SK-N-SH (cell line): Measurements from ENCODE around the gene TNS4. TPM values are rescaled to one million over a fixed set of nuclear protein-coding genes. Genes with fewer than 3 reads are reported as not detected.
A peak's percentile ranks its signal among the peaks of the same experiment; 100 is the strongest.

Experiments
- CTCF ChIA-PET: fragments of 300-600, 350-600 bp; formaldehyde crosslinking; extraction: SDS; loops from one replicate; lab custom pipeline; 2021; lab: Yijun Ruan, JAX
- POLR2A ChIA-PET: fragments of 350-600 bp; sonication (Branson Sonifier 250); formaldehyde crosslinking; extraction: SDS; loops from one replicate; lab custom pipeline; 2020; ENCODE audit warnings: antibody characterized with exemption, inconsistent platforms; lab: Yijun Ruan, JAX
- DNase-seq: peaks from one replicate; pipeline ENCODE4 v3.0.0; 2012
- H2AFZ ChIP-seq: fragments of 200-600 bp; sonication (generic); 2 replicates; pipeline ENCODE4 v1.8.1; 2016; ENCODE audit warnings: antibody characterized with exemption, mild to moderate bottlenecking, low read depth
- H3F3A ChIP-seq: fragments of 200-600 bp; sonication (generic); replicated peaks from 2 replicates; pipeline ENCODE3; 2016; ENCODE audit warnings: antibody characterized with exemption, mild to moderate bottlenecking; ENCODE audit not compliant: insufficient read depth
- H3K27ac ChIP-seq, 2 experiments: fragments of 200-500 bp in 1 of 2; fragments of 200-600 bp in 1 of 2; sonication (Bioruptor generic) in 1 of 2; sonication (generic), shearing (Covaris generic) in 1 of 2; 2 replicates each; pipeline versions ENCODE4 v1.5.1 to v1.6.1; 2014 to 2016; ENCODE audit warnings: low read depth in 2 of 2, inconsistent platforms in 1 of 2, low read length in 1 of 2, mild to moderate bottlenecking in 1 of 2, mixed read lengths in 1 of 2
- H3K27me3 ChIP-seq: fragments of 200-600 bp; sonication (generic), shearing (Covaris generic); 2 replicates; pipeline ENCODE4 v1.6.1; 2016; ENCODE audit warnings: mixed run types; ENCODE audit not compliant: insufficient read depth
- H3K36me3 ChIP-seq, 2 experiments: fragments of 200-500 bp in 1 of 2; fragments of 200-600 bp in 1 of 2; sonication (Bioruptor generic) in 1 of 2; sonication (generic) in 1 of 2; replicated peaks in 1 of 2; 2 replicates each; pipeline versions ENCODE3 to v1.5.1; 2014 to 2016; ENCODE audit warnings: low read length in 1 of 2, mild to moderate bottlenecking in 1 of 2; ENCODE audit not compliant: insufficient read depth in 2 of 2, control insufficient read depth in 1 of 2
- H3K4me1 ChIP-seq, 2 experiments: fragments of 200-500 bp in 1 of 2; fragments of 200-600 bp in 1 of 2; sonication (Bioruptor generic) in 1 of 2; sonication (generic), shearing (Covaris generic) in 1 of 2; 2 replicates each; pipeline versions ENCODE4 v1.5.1 to v1.6.1; 2014 to 2016; ENCODE audit warnings: low read depth in 1 of 2, low read length in 1 of 2, mixed run types in 1 of 2; ENCODE audit not compliant: insufficient read depth in 2 of 2, control insufficient read depth in 1 of 2
- H3K4me2 ChIP-seq: fragments of 200-600 bp; sonication (generic), shearing (Covaris generic); 2 replicates; pipeline ENCODE4 v1.6.1; 2017; ENCODE audit warnings: mixed run types
- H3K4me3 ChIP-seq, 2 experiments: fragments of 200-500 bp in 1 of 2; fragments of 200-600 bp in 1 of 2; sonication (Bioruptor generic) in 1 of 2; sonication (generic), shearing (Covaris generic) in 1 of 2; 2 replicates each; pipeline versions ENCODE4 v1.5.1 to v1.8.1; 2014 to 2016; ENCODE audit warnings: low read depth in 2 of 2, inconsistent platforms in 1 of 2, low read length in 1 of 2, mild to moderate bottlenecking in 1 of 2, mixed read lengths in 1 of 2, moderate library complexity in 1 of 2
- H3K79me2 ChIP-seq: fragments of 200-600 bp; sonication (generic); 2 replicates; pipeline ENCODE4 v1.8.1; 2017; ENCODE audit warnings: mild to moderate bottlenecking; ENCODE audit not compliant: insufficient read depth
- H3K9ac ChIP-seq: fragments of 200-600 bp; sonication (generic); 2 replicates; pipeline ENCODE4 v1.6.1; 2017; ENCODE audit warnings: mixed run types
- H3K9me2 ChIP-seq: fragments of 200-600 bp; sonication (generic); 2 replicates; pipeline ENCODE4 v1.6.1; 2017; ENCODE audit warnings: mixed run types
- H3K9me3 ChIP-seq: fragments of 200-600 bp; sonication (generic); 2 replicates; pipeline ENCODE4 v1.6.1; 2017; ENCODE audit warnings: mixed run types, mild to moderate bottlenecking, moderate library complexity
- H4K20me1 ChIP-seq: fragments of 200-600 bp; sonication (generic); 2 replicates; pipeline ENCODE4 v1.6.1; 2017; ENCODE audit warnings: mild to moderate bottlenecking, mixed run types; ENCODE audit not compliant: insufficient read depth
- CHD2 ChIP-seq: fragments of 150-350 bp; IDR thresholded peaks from 2 replicates; pipeline ENCODE4 v1.6.1; 2018; ENCODE audit warnings: low read length; ENCODE audit not compliant: partially characterized antibody
- ELF1 ChIP-seq: IDR thresholded peaks from 2 replicates; pipeline ENCODE4 v1.4.0; 2012
- EP300 ChIP-seq, 2 experiments: IDR thresholded peaks; 2 replicates each; pipeline versions ENCODE4 v1.4.0 to v1.6.1; 2012; ENCODE audit warnings: borderline replicate concordance in 1 of 2, low read depth in 1 of 2, low read length in 1 of 2
- FOSL2 ChIP-seq: IDR thresholded peaks from 2 replicates; pipeline ENCODE4 v1.4.0; 2012; ENCODE audit warnings: low read depth, mild to moderate bottlenecking, moderate library complexity, borderline replicate concordance
- FOXJ3 ChIP-seq: sonication (generic); formaldehyde crosslinking; IDR thresholded peaks from 2 replicates; pipeline ENCODE4 v1.5.1; 2020; ENCODE audit warnings: mild to moderate bottlenecking, missing genetic modification reagents
- FOXM1 ChIP-seq: IDR thresholded peaks from 2 replicates; pipeline ENCODE4 v1.4.0; 2012; ENCODE audit warnings: low read depth, mild to moderate bottlenecking
- GABPA ChIP-seq: IDR thresholded peaks from 2 replicates; pipeline ENCODE4 v1.4.0; 2012; ENCODE audit warnings: low read depth, mild to moderate bottlenecking
- JUND ChIP-seq: IDR thresholded peaks from 2 replicates; pipeline ENCODE4 v1.4.0; 2012
- MAX ChIP-seq: IDR thresholded peaks from 2 replicates; pipeline ENCODE4 v1.4.0; 2012; ENCODE audit warnings: low read depth
- NFIC ChIP-seq: IDR thresholded peaks from 2 replicates; pipeline ENCODE4 v1.4.0; 2012; ENCODE audit warnings: borderline replicate concordance
- PBX3 ChIP-seq: IDR thresholded peaks from 2 replicates; pipeline ENCODE4; 2012
- POLR2AphosphoS5 ChIP-seq: IDR thresholded peaks from 2 replicates; pipeline ENCODE4 v1.6.1; 2012; ENCODE audit warnings: low read depth, low read length
- RAD21 ChIP-seq: IDR thresholded peaks from 2 replicates; pipeline ENCODE4 v1.6.1; 2012; ENCODE audit warnings: mild to moderate bottlenecking, low read length
- RCOR1 ChIP-seq: fragments of 150-350 bp; IDR thresholded peaks from 2 replicates; pipeline ENCODE4 v1.6.1; 2017; ENCODE audit warnings: antibody characterized with exemption, low read length
- RFX5 ChIP-seq: IDR thresholded peaks from 2 replicates; pipeline ENCODE4 v1.6.1; 2012; ENCODE audit warnings: mild to moderate bottlenecking, improper control_type of control experiment, low read length
- RXRA ChIP-seq: IDR thresholded peaks from 2 replicates; pipeline ENCODE4 v1.4.0; 2012; ENCODE audit warnings: low read depth, mild to moderate bottlenecking, borderline replicate concordance
- SIN3A ChIP-seq: IDR thresholded peaks from 2 replicates; pipeline ENCODE4 v1.6.1; 2012; ENCODE audit warnings: low read depth, mild to moderate bottlenecking, low read length, moderate library complexity, borderline replicate concordance
- SMC3 ChIP-seq: IDR thresholded peaks from 2 replicates; pipeline ENCODE4 v1.6.1; 2012; ENCODE audit warnings: low read depth, low read length, improper control_type of control experiment
- TAF1 ChIP-seq: IDR thresholded peaks from 2 replicates; pipeline ENCODE4 v1.6.1; 2012; ENCODE audit warnings: low read depth, mild to moderate bottlenecking, low read length, moderate library complexity, borderline replicate concordance
- TCF12 ChIP-seq: IDR thresholded peaks from 2 replicates; pipeline ENCODE4 v1.4.0; 2012
- TEAD4 ChIP-seq: IDR thresholded peaks from 2 replicates; pipeline ENCODE4 v1.4.0; 2012; ENCODE audit warnings: mild to moderate bottlenecking, borderline replicate concordance; ENCODE audit not compliant: insufficient read depth
- YY1 ChIP-seq: IDR thresholded peaks from 2 replicates; pipeline ENCODE4 v1.4.0; 2012; ENCODE audit warnings: low read depth, mild to moderate bottlenecking
- WGBS: methylation state at CpG from one replicate; pipeline ENCODE4 v1.1.6; 2017; ENCODE audit warnings: low lambda C conversion rate; 5-methylcytosine and 5-hydroxymethylcytosine counted together
- polyA plus RNA-seq, 3 experiments: library from polyadenylated mRNA; depleted of rRNA; stranded (reverse); fragments of >200 nt; gene quantifications; 2 replicates each; pipeline ENCODE4 v1.2.3, GENCODE V29; 2012
- TF ChIP-seq, protein P1 (sequence below): IDR thresholded peaks from 2 replicates; pipeline ENCODE4 v1.6.1; 2012; ENCODE audit warnings: mild to moderate bottlenecking, low read depth, low read length, moderate library complexity
- TF ChIP-seq, protein P2 (sequence below): fragments of 150-350 bp; IDR thresholded peaks from 2 replicates; pipeline ENCODE4 v1.6.1; 2017; ENCODE audit warnings: antibody characterized with exemption, low read length, low read depth, borderline replicate concordance
- TF ChIP-seq, protein P3 (sequence below): fragments of 150-350 bp; IDR thresholded peaks from 2 replicates; pipeline ENCODE4 v1.6.1; 2016; ENCODE audit warnings: mild to moderate bottlenecking, low read depth, low read length

TNS4 gene
- polyA plus RNA-seq, 1 of the 3 experiments (the other 2 are of a cell fraction), result not detected

- H3K36me3 ChIP-seq, result peaks cover 11 to 28% of the 10 kb centered on the region in 2 experiments
- no peaks in the 10 kb centered on the region for H4K20me1 ChIP-seq
- no peaks in the 10 kb centered on the region for H3K79me2 ChIP-seq
- ChIA-PET POLR2A (interaction anchor here (0.5 to 1.2 kb wide), 4 partner anchors 15 to 75 kb away, joined by 4 to 5 read pairs (median 4); partner anchors contain the start of genes IGFBP4 and TOP2A), CTCF (interaction anchor here (0.6 to 16.9 kb wide), 11 partner anchors 14 to 102 kb away, joined by 3 to 265 read pairs (median 6); partner anchors contain the start of genes IGFBP4 and TOP2A)
- WGBS, result 4% methylated on average over 8 of the region's 16 CpGs
- no peaks in the 10 kb centered on the region for H3K27me3 ChIP-seq
- peak overlapping the region in 1 of 2 experiments; percentile 17; a peak in 1 of 4 replicates for H3K4me3 ChIP-seq
- peaks cover 11% of the 10 kb centered on the region for H3F3A ChIP-seq
- H2AFZ ChIP-seq, result 0 out of 2 replicates have a peak overlapping the region, but pooled peaks have one; percentile 15
- peak overlapping the region; percentile 47; the same call in 1 of the 2 replicates for H3K9ac ChIP-seq
- H3K4me1 ChIP-seq, result peaks cover 33 to 84% of the 10 kb centered on the region in 2 experiments
- H3K9me2 ChIP-seq, result no peaks in the 10 kb centered on the region
- H3K9me3 ChIP-seq, result no peaks in the 10 kb centered on the region
- H3K4me2 ChIP-seq, result peak overlapping the region; percentile 74
- peak; percentile 73 for DNase-seq
- peak overlapping the region; percentile 68 to 92 for H3K27ac ChIP-seq
- peak; percentile 92 for TF ChIP-seq TEAD4
- TF ChIP-seq JUND, result peak; percentile 71
- TF ChIP-seq, protein P1, sequence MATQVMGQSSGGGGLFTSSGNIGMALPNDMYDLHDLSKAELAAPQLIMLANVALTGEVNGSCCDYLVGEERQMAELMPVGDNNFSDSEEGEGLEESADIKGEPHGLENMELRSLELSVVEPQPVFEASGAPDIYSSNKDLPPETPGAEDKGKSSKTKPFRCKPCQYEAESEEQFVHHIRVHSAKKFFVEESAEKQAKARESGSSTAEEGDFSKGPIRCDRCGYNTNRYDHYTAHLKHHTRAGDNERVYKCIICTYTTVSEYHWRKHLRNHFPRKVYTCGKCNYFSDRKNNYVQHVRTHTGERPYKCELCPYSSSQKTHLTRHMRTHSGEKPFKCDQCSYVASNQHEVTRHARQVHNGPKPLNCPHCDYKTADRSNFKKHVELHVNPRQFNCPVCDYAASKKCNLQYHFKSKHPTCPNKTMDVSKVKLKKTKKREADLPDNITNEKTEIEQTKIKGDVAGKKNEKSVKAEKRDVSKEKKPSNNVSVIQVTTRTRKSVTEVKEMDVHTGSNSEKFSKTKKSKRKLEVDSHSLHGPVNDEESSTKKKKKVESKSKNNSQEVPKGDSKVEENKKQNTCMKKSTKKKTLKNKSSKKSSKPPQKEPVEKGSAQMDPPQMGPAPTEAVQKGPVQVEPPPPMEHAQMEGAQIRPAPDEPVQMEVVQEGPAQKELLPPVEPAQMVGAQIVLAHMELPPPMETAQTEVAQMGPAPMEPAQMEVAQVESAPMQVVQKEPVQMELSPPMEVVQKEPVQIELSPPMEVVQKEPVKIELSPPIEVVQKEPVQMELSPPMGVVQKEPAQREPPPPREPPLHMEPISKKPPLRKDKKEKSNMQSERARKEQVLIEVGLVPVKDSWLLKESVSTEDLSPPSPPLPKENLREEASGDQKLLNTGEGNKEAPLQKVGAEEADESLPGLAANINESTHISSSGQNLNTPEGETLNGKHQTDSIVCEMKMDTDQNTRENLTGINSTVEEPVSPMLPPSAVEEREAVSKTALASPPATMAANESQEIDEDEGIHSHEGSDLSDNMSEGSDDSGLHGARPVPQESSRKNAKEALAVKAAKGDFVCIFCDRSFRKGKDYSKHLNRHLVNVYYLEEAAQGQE, result peak; percentile 36; the same call in 1 of the 2 replicates
- TF ChIP-seq ELF1, result no peak
- peak; percentile 85 for TF ChIP-seq PBX3
- TF ChIP-seq CHD2, result peak; percentile 47
- peak; percentile 89 for TF ChIP-seq RXRA
- peak; percentile 80 to 95; a peak in 3 of 4 replicates for TF ChIP-seq EP300 (IDR thresholded peaks at IDR 0.05; ENCODE audit: borderline replicate concordance in 1 of 2, low read depth in 1 of 2, low read length in 1 of 2)
- TF ChIP-seq RAD21, result no peak
- peak; percentile 78 for TF ChIP-seq RCOR1
- TF ChIP-seq, protein P2, sequence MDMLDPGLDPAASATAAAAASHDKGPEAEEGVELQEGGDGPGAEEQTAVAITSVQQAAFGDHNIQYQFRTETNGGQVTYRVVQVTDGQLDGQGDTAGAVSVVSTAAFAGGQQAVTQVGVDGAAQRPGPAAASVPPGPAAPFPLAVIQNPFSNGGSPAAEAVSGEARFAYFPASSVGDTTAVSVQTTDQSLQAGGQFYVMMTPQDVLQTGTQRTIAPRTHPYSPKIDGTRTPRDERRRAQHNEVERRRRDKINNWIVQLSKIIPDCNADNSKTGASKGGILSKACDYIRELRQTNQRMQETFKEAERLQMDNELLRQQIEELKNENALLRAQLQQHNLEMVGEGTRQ, result no peak
- TF ChIP-seq FOSL2, result peak; percentile 79
- TF ChIP-seq, protein P3, sequence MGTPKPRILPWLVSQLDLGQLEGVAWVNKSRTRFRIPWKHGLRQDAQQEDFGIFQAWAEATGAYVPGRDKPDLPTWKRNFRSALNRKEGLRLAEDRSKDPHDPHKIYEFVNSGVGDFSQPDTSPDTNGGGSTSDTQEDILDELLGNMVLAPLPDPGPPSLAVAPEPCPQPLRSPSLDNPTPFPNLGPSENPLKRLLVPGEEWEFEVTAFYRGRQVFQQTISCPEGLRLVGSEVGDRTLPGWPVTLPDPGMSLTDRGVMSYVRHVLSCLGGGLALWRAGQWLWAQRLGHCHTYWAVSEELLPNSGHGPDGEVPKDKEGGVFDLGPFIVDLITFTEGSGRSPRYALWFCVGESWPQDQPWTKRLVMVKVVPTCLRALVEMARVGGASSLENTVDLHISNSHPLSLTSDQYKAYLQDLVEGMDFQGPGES, result no peak
- no peak for TF ChIP-seq GABPA
- peak; percentile 79; the same call in 1 of the 2 replicates for TF ChIP-seq POLR2AphosphoS5
- TF ChIP-seq YY1, result 0 out of 2 replicates have a peak, but pooled peaks have one; percentile 32
- peak; percentile 100 for TF ChIP-seq TCF12
- TF ChIP-seq FOXJ3 (CRISPR knock-in tag), result peak; percentile 81; the same call in 1 of the 2 replicates
- TF ChIP-seq NFIC, result peak; percentile 96
- peak; percentile 78 for TF ChIP-seq MAX
- no peak for TF ChIP-seq SMC3
- TF ChIP-seq FOXM1, result 0 out of 2 replicates have a peak, but pooled peaks have one; percentile 14
- no peak for TF ChIP-seq RFX5
- 0 out of 2 replicates have a peak, but pooled peaks have one; percentile 32 for TF ChIP-seq TAF1
- TF ChIP-seq SIN3A, result peak; percentile 90; the same call in 1 of the 2 replicates
These were observed 43.2 kb downstream of the TNS4 start for GRCh38 chr17:40457964-40458791.
